Vagina (tissue), 2 donors: Measurements from ENCODE around the gene HECW1.

ENCODE experiments used
- CTCF ChIP-seq, 3 experiments: fragments of 450-650 bp in 2 of 3; fragments of 200-600 bp in 1 of 3; sonication (generic) in 1 of 3; IDR thresholded peaks; one replicate each; pipeline ENCODE4 v1.5.1; 2017 to 2019; ENCODE audit warnings: antibody characterized with exemption in 3 of 3, mild to moderate bottlenecking in 2 of 3, moderate library complexity in 2 of 3
- POLR2A ChIP-seq, 2 donors: fragments of 450-650 bp; IDR thresholded peaks; one replicate each; pipeline ENCODE4 v1.6.1; 2017; ENCODE audit warnings: antibody characterized with exemption in 2 of 2, mild to moderate bottlenecking in 2 of 2, moderate library complexity in 2 of 2
- POLR2AphosphoS5 ChIP-seq, 2 donors: sonication (generic); formaldehyde crosslinking; IDR thresholded peaks; one replicate each; pipeline ENCODE4 v1.9.0; 2017; ENCODE audit warnings: antibody characterized with exemption in 2 of 2, mild to moderate bottlenecking in 2 of 2, low read depth in 1 of 2; ENCODE audit not compliant: insufficient read depth in 1 of 2

GRCh38 chr7:43265139-43265538, 152.7 kb downstream of the HECW1 start:
- TF ChIP-seq POLR2AphosphoS5 (IDR thresholded peaks at IDR 0.05; ENCODE audit: insufficient read depth in 1 of 2, low read depth in 1 of 2): no peak
- TF ChIP-seq CTCF (IDR thresholded peaks at IDR 0.05): no peak
- TF ChIP-seq POLR2A (IDR thresholded peaks at IDR 0.05): no peak
